Measurements from ENCODE around the gene THSD4. TPM values are rescaled to one million over a fixed set of nuclear protein-coding genes. Genes with fewer than 3 reads are reported as not detected.

Gene THSD4
- total RNA-seq, 6 experiments from 2014 or later, result 5.2 to 21.8 (median 13.7) TPM

DNA sequence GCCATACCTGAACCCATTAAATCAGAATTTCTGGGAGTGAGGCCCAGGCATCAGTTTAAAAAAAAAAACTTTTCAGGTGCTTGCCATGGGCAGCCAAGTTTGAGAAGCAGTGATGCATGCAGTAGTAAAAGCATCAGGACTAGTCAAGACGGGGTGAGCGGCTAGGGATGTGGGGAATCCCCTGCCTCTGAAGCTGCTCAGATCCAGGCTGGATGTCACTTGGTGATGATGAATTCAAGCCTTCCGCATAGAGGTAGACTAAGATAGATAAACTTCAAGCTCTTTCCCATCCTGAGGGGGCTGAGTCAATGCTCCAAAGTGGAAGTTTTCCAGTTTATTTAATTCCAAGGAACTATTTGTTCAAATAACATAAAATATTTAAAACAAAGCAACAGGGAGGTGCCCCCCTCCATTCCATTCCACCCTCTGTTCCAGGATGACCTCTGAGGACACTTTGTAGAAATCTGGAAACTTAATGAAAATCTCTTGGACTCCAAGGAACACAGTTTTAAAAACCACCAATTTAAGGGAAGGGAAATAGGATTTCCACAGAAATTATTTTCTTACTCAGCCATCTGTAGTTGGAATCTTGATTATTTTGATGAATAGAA, 594.6 kb downstream of the THSD4 start:
- no peak for TF ChIP-seq POLR2A (IDR thresholded peaks at IDR 0.05)
- TF ChIP-seq, protein P1, sequence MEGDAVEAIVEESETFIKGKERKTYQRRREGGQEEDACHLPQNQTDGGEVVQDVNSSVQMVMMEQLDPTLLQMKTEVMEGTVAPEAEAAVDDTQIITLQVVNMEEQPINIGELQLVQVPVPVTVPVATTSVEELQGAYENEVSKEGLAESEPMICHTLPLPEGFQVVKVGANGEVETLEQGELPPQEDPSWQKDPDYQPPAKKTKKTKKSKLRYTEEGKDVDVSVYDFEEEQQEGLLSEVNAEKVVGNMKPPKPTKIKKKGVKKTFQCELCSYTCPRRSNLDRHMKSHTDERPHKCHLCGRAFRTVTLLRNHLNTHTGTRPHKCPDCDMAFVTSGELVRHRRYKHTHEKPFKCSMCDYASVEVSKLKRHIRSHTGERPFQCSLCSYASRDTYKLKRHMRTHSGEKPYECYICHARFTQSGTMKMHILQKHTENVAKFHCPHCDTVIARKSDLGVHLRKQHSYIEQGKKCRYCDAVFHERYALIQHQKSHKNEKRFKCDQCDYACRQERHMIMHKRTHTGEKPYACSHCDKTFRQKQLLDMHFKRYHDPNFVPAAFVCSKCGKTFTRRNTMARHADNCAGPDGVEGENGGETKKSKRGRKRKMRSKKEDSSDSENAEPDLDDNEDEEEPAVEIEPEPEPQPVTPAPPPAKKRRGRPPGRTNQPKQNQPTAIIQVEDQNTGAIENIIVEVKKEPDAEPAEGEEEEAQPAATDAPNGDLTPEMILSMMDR (IDR thresholded peaks at IDR 0.05), result no peak
- Histone ChIP-seq H3K27ac (no peak overlapping the region), H3K4me3 (no peak overlapping the region), H3K36me3 (no peaks in the 10 kb centered on the region), H3K9me3 (no peaks in the 10 kb centered on the region), H3K4me1 (peaks cover 0 to 15% (median 2%) of the 10 kb centered on the region in 4 donors), H3K27me3 (no peaks in the 10 kb centered on the region)
- no peak for DNase-seq
- no peak for ATAC-seq
- intact Hi-C loops (cut with DNase I), result no loop called here
- 82% methylated on average over 2 of the region's 3 CpGs for WGBS (ENCODE audit: insufficient coverage, low coverage, low lambda C conversion rate, missing lambda C conversion rate)

DNA sequence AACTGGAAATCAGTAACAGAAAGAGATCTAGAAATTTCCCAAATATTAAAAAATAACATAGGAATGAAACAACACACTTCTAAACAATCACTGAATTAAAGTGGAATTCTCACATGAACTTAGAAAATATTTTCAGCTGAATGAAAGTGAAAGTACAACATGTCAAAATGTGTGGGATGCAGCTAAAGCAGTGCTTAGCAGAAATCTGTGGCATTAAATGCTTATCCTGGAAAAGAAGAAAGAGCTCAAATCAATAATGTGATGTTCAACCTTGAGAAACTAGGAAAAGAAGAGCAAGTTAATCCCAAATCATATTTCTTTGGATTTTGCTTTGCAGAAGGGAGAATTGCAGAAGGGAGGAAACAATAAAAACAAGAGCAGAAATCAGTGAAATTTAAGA, 596.9 kb downstream of the THSD4 start:
- Histone ChIP-seq H3K36me3 (no peaks in the 10 kb centered on the region), H3K4me1 (peaks cover 0 to 13% (median 1%) of the 10 kb centered on the region in 4 donors), H3K4me3 (no peak overlapping the region), H3K9me3 (no peaks in the 10 kb centered on the region), H3K27me3 (no peaks in the 10 kb centered on the region), H3K27ac (no peak overlapping the region)
- no peak for ATAC-seq
- DNase-seq, result no peak
- intact Hi-C loops (cut with DNase I), result no loop called here
- no peak for TF ChIP-seq POLR2A (IDR thresholded peaks at IDR 0.05)

DNA sequence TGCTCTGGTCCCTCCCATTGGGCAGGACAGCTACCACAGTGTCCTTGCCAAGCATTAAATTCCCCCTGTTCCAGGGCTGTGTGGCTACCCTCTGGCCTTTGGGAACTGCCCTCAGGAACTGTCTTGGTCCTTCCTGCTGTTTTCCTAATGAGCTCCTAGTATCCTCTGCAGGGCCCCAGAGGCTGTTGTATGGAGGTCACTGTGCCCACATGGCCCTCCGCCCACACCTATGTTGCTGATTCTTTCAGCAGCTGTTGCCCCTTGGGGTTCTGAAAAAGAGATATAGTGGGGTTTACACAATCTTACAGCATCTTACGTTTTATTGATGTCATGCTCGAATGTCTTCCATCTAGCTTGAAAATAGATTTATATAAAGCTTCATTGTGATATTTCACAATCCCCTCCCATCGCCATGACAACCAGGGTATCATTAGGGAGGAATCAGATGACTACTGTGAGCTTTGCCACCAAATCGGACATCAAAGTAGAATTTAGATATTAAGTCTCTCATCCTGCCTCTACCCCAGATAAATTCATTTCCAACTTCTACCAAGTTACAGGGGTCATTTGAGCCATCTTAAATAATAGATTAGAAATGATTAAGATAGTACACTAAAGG, 598.0 kb downstream of the THSD4 start:
- no peak overlapping the region for H3K27ac ChIP-seq
- DNase-seq (no peak), ATAC-seq (no peak)
- peaks cover 0 to 3% (median 0%) of the 10 kb centered on the region in 4 donors for H3K4me1 ChIP-seq
- no peaks in the 10 kb centered on the region for H3K27me3 ChIP-seq
- 73% methylated on average over 5 of the region's 5 CpGs for WGBS (ENCODE audit: insufficient coverage, low coverage, low lambda C conversion rate, missing lambda C conversion rate)
- H3K4me3 ChIP-seq, result no peak overlapping the region
- TF ChIP-seq POLR2A (IDR thresholded peaks at IDR 0.05), result no peak
- TF ChIP-seq, protein P1 (IDR thresholded peaks at IDR 0.05), result no peak
- intact Hi-C loops (cut with DNase I), result no loop called here
- no peaks in the 10 kb centered on the region for H3K36me3 ChIP-seq
- H3K9me3 ChIP-seq, result no peaks in the 10 kb centered on the region

DNA sequence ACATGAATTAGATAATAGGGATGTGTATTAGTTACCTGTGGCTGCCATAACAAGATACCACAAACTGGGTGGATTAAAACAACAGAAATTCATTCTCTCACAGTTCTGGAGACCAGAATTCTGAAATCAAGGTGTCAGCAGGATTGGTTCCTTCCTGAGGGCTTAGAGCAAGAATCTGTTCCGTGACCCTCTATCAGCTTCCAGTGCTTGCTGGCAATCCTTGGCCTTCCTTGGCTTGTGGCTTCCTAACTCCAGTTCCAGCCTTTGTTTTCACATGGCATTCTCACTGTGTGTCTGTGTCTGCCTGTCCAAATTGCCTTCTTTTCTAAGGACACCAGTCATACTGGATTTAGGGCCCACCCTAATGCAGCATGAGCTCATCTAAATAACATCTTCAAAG, 600.6 kb downstream of the THSD4 start:
- Histone ChIP-seq H3K4me3 (no peak overlapping the region), H3K9me3 (no peaks in the 10 kb centered on the region), H3K27me3 (no peaks in the 10 kb centered on the region), H3K27ac (no peak overlapping the region), H3K4me1 (peaks cover 0 to 3% (median 0%) of the 10 kb centered on the region in 4 donors), H3K36me3 (no peaks in the 10 kb centered on the region)
- 86% methylated on average over 1 of the region's 1 CpG for WGBS (ENCODE audit: insufficient coverage, low coverage, low lambda C conversion rate, missing lambda C conversion rate)
- TF ChIP-seq, protein P1 (IDR thresholded peaks at IDR 0.05), result no peak
- TF ChIP-seq POLR2A (IDR thresholded peaks at IDR 0.05), result no peak
- DNase-seq, result no peak
- ATAC-seq, result peak in 3 of 4 donors; percentile 21 to 37 (median 26)
- intact Hi-C loops (cut with DNase I), result no loop called here

DNA sequence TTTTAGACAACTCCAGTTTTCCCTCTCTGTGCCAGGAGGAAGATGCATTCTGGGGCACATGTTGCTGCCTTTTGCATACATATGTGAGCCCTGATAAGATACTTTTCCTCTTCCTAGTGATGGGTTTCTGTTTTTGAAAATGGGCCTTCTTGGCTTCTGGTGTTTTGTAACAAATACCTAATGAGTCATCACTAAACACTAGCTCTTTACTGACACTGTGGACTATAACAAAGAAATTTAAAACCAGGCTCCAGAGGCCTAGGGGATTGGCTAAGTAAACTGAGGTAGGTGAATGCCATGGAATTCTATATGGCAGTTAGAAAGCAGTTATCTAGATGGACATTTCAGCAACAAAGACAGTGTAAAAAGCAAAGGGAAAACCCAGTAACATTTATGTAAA, 601.7 kb downstream of the THSD4 start:
- ATAC-seq, result peak in 1 of 4 donors; percentile 41
- TF ChIP-seq, protein P1 (IDR thresholded peaks at IDR 0.05), result no peak
- no peak for TF ChIP-seq POLR2A (IDR thresholded peaks at IDR 0.05)
- no peaks in the 10 kb centered on the region for H3K27me3 ChIP-seq
- intact Hi-C loops (cut with DNase I), result no loop called here
- H3K4me3 ChIP-seq, result no peak overlapping the region
- no peaks in the 10 kb centered on the region for H3K9me3 ChIP-seq
- H3K36me3 ChIP-seq, result no peaks in the 10 kb centered on the region
- H3K27ac ChIP-seq, result no peak overlapping the region
- DNase-seq, result no peak
- peaks cover 0 to 3% (median 0%) of the 10 kb centered on the region in 4 donors for H3K4me1 ChIP-seq
